ENCODE measurements around the gene EFCAB5. TPM values are rescaled to one million over a fixed set of nuclear protein-coding genes. Genes with fewer than 3 reads are reported as not detected.

EFCAB5 gene
- total RNA-seq, 1 donor = 0.36 TPM

DNA sequence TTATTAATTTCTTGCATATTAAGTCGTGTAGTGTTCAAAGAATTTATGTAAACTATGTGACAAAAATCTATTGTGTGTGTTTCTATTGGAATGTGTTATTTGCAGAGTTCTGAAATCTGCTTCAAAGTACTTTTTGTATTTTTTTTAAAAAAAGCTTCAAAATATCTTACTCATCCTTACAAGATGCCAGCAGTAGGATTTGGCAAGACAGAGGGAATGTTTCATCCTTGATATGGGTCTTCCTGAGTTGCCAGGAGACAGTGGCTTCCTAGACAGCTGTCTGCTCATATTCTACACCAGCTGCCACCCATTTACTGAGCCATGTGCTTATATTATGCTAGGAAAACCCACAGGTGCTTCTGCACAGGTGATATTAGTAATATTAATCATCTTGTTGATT lies 36.4 kb downstream of the EFCAB5 start:
- H3K4me3 ChIP-seq (ENCODE audit: low read depth, low read length) = no peak overlapping the region
- TF ChIP-seq, protein P1, sequence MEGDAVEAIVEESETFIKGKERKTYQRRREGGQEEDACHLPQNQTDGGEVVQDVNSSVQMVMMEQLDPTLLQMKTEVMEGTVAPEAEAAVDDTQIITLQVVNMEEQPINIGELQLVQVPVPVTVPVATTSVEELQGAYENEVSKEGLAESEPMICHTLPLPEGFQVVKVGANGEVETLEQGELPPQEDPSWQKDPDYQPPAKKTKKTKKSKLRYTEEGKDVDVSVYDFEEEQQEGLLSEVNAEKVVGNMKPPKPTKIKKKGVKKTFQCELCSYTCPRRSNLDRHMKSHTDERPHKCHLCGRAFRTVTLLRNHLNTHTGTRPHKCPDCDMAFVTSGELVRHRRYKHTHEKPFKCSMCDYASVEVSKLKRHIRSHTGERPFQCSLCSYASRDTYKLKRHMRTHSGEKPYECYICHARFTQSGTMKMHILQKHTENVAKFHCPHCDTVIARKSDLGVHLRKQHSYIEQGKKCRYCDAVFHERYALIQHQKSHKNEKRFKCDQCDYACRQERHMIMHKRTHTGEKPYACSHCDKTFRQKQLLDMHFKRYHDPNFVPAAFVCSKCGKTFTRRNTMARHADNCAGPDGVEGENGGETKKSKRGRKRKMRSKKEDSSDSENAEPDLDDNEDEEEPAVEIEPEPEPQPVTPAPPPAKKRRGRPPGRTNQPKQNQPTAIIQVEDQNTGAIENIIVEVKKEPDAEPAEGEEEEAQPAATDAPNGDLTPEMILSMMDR (IDR thresholded peaks at IDR 0.05; ENCODE audit: insufficient read depth, low read length) = no peak
- DNase-seq (ENCODE audit: low read depth) = peak; percentile 63

DNA sequence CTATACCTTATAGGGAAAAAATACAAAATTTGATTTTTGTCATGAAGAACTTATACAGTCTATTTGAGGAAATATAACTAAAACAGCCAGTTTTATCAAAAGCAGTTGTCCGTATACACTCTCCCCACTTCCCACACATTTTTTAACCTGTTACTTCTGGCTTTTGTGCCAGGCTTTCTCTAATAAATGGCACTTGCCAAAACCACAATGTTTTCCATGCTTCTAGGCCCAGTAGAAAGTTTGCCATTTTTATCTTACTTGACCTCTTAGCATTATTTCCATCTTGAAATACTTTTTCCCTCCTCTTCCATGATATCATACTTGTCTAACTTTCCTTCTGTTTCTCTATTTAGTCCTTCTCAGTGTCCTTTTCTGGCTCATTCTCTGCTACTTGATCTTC lies 38.8 kb downstream of the EFCAB5 start:
- DNase-seq (ENCODE audit: low read depth) = peak; percentile 20
- TF ChIP-seq, protein P1 (IDR thresholded peaks at IDR 0.05; ENCODE audit: insufficient read depth, low read length) = no peak

DNA sequence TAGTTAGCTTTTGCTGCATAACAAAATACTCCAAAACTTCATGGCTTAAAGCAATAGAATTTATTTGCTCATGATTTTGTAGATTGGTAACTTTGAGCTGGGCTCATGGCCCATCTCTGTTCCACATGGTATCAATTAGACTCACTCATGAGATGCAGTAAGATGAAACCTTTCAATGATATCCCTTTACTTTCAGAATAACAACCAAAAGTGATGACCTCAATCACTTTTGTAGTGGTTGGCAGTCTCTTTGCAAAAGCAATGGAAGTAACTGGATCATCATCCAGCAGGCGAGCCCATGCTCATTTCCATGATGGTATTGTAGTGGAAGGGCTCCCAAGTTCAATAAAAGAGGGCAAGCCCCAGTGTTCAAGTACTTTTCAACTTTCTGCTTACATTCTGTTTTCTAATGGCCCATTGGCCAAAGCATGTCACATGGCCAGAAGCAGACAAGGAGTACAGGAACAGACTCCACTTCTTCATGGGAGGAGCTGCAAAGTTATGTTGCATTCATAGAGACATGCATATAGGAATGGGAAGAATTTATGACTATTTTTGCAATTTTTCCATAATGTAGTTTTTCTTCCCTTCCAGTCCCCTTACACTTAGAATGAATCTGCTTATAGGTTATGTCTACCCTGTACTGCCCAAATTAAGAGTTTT lies 41.7 kb downstream of the EFCAB5 start:
- TF ChIP-seq, protein P1 (IDR thresholded peaks at IDR 0.05; ENCODE audit: insufficient read depth, low read length) = no peak
- DNase-seq (ENCODE audit: low read depth) = no peak
- no peak overlapping the region for H3K4me3 ChIP-seq (ENCODE audit: low read depth, low read length)

More for the DNA sequence above, 38.8 kb downstream of the EFCAB5 start:
- H3K4me3 ChIP-seq (ENCODE audit: low read depth, low read length) = no peak overlapping the region

DNA sequence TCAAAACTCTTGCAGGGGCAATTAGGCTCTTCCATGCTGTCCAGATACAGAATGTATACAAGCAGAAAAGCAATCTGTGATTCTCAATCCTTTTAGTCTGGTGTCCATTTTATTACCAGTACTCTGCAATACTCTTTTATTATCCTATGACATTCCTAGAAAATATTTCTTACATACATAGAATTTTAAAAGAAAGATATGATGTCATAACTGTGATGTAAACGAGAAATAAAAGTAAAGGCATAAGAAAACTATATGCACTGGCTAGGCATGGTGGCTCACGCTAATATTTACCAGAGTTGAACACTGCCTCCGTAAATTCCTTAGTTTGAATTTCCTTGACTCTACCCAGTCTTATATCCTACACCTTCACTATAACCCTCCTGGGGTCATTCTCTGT lies 55.0 kb downstream of the EFCAB5 start:
- no peak for DNase-seq (ENCODE audit: low read depth)
- no peak overlapping the region for H3K4me3 ChIP-seq (ENCODE audit: low read depth, low read length)
- TF ChIP-seq, protein P1 (IDR thresholded peaks at IDR 0.05; ENCODE audit: insufficient read depth, low read length) = no peak

DNA sequence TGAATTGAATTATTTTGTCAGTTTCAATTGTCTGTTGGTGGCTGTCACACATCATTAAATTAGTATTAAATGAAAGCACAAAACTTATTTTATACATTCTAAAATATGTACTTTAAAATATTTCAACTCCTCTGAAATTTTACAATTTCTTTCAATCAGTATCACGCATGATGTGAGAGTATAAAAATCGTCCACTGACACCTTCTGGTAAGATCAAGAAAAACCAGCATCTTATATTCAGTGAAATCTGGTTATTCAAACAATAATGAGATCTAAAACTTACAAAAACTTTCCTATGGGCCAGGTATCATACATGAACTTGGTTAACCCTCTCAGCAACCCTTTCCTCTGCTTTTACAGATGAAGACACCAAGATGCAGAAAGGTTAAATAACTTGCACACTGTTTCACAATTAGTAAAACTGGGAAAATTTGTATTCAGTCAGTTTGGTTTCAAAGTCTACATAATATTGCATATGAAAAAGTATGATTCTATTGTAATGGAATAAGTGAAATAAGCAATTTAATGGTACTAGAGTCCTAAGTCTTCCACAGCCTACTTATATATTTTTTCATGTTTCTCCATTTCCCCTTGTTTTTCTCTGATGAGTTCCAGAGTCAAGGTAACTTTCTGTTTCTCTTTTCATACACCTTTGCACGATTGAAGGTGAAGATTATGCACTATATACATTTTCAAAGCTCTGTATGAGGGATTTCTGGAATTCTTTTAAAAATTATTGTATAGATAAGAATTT lies 58.7 kb downstream of the EFCAB5 start:
- peak; percentile 37 for DNase-seq (ENCODE audit: low read depth)
- TF ChIP-seq, protein P1 (IDR thresholded peaks at IDR 0.05; ENCODE audit: insufficient read depth, low read length) = peak; percentile 17
- H3K4me3 ChIP-seq (ENCODE audit: low read depth, low read length) = no peak overlapping the region

DNA sequence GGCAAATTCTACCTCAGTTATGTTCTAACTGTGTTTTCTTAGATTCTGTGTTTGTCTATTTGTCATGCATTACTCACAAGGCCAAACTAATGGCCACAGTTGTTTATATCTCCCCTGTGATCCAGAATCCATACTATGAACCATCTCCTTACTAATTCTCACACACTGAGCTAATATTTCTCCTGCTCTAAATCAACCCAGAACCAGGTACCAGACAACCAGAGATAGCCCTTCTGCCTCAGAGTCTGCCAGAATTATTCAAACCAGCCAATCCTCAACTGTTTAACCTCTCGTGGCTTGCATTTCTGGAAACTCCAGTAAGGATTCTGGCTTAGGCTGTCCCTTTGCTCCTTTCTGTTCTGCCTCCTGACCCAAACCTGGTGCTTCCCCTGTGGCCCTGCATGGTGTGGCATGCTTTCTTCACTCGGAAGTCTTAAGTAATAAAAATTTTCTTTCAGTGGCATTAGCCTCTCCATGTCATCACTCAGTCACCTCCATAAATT lies 59.4 kb downstream of the EFCAB5 start:
- no peak for DNase-seq (ENCODE audit: low read depth)
- no peak overlapping the region for H3K4me3 ChIP-seq (ENCODE audit: low read depth, low read length)
- TF ChIP-seq, protein P1 (IDR thresholded peaks at IDR 0.05; ENCODE audit: insufficient read depth, low read length) = no peak

Measured in fibroblast of the aortic adventitia (primary cell).